Stimulated activated CD8-positive, alpha-beta memory T cell treated with anti-CD3 and anti-CD28 coated beads, Interleukin-12 subunit alpha, Interleukin-12 subunit beta, amount 100 ng/mL, for 1 hour (primary cell): ENCODE measurements around the gene ZNHIT1.
A peak's percentile ranks its signal among the peaks of the same experiment; 100 is the strongest.

Experiments used
- DNase-seq: peaks from one replicate; pipeline ENCODE4 v3.0.0-alpha.2; 2020; ENCODE audit warnings: low read depth

ZNHIT1 gene

DNA sequence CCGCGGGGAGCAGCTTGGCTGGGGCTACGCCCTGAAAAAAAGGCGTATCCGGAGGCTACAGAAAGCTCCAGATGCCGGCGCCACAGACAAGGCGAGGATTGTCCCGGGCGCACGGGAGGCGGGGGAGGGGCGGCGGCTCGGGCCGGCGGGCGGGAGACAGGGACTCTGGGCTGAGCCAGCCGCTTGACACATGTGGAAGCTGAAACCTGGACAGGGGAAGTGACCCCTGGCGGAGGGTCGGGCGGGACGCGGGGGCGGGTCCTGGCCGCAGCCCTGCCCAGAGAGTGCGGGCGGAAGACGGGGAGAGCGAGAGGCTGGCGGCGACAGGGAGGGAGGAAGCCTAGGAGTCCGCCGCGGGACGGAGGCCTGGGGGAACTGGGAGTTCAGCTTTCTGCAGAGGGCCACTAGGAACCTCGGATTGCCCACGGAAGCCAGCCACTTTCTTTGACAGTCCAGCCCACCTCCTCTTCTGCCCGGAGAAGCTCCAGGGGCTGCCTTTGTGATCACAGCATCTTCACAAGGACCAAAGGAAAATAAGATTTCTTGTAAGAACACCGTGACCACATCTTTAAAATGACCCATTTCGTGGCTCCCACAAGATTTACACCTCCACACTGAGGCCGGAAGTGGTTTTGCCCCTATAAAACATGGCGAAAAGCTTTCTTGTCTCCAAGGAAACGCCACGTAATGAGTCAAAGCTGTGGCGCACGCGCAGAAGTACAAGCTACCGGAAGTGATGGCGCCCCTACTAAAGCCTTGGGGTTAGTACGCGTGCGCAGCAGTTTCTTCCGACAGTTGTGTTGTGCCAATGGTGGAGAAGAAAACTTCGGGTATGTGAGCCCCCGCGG is at the start of gene ZNHIT1, which contains the start of gene PLOD3:
Gene ZNHIT1, plus strand, starts transcription at position 778 of the 848 bp plus-strand sequence. Its CDS starts 31 bp downstream, at position 809.
Gene PLOD3, minus strand, starts transcription at position 194 of the 848 bp plus-strand sequence. CDS start 307 bp downstream, outside the sequence.
- DNase-seq = peak; percentile 98

DNA sequence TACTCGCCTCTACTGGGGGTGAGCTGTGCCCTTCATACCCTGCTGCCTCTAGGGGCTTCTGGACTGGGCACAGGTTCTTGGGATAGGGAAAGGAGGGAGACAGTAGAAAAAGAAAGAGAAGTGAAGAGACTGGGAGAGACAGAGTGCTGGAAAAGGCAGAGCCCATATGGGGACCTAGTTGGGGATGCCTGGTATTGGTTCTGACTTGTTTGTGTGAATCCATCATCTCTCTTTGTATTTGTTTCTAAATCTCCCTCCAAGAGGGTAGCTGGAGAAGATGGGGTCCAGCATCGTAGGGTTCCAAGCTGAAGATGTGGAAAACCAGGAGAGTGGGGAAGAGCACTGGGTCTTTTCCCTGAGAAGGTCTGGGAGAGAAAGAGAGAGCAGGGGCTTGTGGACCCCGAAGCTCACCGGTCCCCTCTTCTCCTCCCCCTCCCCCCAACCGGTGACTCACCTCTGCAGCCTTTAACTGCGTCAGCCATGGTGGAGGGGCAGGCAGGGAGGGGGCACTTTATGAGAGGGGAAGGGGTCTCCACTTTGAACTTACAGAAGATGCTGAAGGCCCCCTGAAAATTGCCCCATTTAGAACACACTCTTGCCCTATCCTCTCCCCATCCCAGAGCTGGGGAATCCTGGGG is 49.4 kb upstream of the ZNHIT1 start:
- DNase-seq = no peak

DNA sequence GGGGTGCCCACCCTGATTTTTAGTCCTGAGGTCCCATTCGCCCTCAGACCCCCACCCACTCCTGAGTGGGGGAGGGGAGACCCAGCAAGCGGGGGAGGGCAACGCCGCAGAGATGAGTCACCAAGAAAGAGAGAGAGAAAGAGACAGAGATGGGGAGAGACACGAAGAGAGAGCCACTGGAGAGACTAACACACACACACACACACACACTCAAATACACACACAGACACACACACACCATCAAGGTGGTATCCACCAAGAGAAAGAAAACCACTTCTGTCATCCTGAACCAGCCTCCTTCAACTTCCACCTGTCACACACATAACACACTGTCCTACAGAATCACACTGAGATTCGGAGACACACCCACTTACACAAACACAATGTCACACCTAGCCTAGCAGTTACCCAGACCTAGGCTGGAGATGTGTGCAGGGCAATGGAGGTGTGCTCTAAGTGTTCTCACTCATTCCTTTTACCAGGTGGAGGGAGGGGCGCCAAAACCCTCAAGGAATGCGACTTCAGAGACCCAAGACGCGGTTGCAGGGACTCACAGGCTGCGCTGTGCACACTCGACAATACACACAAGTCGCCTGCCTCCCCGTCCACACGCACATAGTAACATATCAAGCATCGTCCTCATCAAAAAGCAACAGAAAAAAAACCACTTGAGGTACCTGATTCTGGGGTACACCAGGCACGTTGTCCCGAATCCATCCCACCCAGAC is 48.7 kb upstream of the ZNHIT1 start:
- no peak for DNase-seq

DNA sequence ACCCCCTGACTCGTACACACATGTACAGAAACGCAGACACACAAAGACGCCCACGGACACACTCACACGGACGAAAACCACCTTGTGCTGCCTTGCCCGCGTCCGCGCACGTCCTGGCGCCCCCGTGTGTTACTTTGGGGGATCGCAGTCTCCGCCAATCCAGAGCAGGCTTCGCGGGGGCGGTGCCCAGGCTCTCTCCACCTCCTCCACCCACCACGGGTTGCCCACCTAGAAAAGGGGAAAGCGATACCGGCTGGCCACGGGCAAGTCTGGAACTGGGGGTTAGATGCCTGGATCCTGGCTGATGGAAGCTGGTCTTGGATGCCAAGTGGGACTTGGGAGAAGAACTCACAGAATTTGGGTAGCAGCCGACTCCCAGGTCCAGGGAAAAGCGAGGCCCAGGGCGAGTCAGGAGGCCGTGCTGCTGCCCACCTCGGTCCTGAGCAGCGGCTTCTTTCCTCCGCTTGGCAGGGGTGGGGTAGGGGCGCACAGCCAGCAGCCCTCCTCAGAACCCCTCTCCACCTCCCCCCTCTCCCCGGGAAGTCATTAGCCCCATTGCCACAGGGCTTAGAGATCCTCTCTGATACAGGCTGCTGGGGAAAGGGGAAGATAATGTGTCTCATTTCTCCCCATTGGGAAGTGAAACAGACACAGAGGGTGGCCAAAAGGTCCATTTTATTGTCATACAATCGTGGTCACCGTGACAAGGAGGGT is 48.0 kb upstream of the ZNHIT1 start:
- DNase-seq = peak; percentile 73

DNA sequence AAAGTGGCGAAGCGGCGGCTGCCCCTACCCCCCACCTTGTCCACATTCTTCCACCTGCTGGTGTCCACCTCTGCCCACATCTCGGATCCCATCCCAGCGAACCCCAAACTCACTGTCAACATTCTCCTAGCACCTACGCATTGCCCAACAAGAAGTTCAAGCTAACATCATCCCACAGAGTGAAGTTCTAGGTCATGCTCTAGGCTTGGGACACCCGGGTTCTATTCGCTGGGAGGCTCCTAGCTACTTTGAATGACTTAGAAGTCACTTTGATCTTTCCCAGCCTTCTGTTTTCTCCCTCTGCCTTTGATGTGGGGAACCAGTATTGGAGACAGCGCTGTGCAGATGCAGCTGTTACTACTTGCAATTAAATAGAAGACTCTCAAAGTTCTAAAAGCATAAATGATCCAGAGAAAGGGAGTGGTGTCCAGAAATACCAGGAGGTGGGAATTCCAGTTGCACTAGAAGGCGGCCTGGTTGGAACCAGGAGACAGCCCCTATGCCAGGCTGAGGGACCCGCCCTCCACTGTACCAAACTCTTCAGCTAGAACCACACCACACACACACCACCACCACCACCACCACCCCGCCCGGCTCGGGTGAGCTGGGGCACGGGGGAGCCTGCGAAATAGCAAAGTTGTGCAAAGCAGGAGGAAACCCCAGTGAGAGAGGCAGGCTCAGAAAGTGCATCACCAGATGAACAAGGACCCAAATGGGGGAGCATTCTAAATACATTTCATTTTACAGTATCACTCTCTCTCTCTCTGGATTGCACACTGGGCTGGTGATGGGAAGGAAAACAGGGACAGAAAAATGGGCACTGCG is 47.1 kb upstream of the ZNHIT1 start:
- no peak for DNase-seq

DNA sequence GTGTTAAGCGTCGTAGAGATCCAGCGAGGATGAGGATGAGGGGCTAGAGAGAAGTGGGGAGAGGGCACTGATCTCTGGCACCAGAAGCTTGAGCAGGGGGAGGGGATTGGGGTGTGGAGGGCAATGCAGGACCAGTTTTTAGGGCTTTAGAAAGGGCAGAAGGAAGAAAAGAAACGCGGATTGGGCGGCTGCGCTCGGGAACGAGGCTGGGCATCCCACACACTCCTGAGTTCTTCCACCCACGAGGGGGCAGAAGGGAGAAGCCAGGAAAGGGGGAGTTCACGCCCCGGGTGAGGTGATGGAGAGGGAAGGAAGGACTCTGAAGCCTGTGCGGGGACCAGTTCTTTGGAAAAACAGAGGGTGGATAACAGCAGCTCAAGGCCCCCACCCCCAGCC is 46.5 kb upstream of the ZNHIT1 start:
- no peak for DNase-seq

DNA sequence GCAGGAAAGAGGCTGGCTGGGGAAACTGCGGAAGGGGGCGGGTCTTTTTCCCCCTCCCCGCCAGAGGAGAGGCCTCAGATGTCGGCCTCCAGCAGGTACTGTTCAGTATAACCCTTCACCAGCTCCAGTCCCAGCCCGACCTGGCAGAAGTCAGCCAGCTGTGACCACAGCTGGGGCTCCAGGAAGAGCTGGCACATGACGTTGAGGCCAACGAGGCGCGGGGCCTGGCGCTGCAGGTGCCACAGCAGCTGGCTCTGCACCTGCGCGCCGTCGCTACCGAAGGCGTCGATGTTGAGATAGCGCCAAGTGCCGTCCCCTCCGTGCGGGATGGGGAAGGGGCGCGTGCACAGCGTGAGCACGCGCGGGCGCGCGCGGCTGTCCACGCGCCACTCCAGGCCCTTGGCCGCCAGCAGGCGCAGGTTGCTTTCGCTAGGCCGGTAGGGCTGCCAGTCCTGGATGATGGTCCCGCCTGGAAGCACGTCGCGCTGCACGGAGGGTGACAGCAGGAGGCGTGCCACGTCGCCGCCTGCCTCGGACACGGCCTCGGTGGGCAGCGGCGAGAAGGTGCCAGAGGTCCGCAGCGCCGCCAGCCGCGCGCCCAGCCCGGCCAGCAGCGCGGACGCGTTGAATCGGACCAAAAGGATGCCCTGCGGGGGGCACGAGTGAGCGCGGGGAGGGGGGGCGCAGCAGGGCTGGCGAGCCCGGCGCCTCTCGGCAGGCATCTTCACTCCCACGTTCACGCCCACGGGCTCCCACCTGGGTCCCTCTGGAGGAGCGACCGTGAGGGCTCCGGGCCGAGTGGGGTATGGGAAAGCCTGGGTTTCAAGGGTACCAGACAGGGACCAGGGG is 45.7 kb upstream of the ZNHIT1 start:
- no peak for DNase-seq

DNA sequence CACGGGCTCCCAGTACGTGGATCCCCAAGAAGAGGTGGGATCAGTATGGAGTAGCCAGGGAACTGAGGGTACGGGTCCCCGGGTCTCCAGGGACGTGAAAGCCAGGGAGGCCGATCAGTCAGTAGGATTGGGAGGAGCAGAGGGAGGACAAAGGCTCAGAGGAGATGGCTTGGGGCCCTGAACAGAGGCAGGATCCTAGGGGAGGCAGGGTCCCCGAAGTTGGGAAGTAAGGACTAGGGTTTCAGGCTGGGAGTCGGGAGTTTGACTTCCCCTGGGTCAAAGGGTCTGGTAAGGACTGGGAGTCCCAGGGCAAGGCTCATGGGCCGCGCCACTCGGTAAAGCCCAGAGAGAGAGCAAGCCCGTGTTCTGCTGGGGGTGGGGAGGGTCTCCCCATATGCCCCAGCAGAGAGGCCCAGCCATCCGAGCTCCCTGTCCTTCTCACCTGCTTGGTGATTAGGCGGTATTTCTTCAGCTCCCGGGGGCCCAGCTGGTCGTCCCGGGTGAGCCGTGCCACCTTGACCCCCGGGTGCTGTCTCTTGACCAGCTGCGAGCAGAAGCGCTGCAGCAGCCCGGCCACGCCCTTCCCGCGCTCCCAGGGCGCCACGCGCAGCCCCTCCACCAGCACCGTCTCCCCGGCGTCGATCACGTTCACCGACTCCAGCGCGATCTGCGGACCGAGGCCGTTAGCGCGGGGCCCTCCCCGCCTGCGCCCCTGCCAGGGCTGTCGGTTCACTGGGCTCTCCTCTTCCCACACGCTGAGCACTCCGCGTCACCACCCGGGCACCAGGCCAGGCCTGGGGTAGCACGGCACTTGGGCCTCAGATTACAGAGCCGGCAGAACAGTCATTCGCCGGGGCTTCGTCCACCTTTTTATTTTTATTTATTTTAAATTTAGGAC is 44.9 kb upstream of the ZNHIT1 start:
- DNase-seq = no peak

DNA sequence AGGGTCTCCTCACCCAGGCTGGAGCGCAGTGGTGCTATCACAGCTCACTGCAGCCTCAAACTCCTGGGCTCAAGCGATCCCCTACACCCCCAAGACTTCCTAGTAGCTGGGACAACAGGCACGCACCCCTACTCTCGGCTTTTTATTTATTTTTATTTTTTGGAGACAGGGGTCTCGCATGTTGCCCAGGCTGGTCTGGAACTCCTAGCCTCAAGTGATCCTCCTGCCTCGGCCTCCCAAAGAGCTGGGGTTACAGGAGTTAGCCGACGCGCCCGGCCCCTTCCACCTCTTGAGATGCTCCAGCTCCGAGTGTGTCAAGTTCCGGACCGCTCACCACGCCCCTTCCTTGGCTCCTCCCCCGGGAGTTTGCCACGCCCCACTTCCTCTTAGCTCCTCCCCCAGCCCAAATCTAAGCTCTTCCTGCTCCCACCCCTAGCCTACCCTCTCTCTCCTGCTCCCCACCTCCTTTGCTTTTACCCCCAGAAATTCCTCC is 44.2 kb upstream of the ZNHIT1 start:
- no peak for DNase-seq

DNA sequence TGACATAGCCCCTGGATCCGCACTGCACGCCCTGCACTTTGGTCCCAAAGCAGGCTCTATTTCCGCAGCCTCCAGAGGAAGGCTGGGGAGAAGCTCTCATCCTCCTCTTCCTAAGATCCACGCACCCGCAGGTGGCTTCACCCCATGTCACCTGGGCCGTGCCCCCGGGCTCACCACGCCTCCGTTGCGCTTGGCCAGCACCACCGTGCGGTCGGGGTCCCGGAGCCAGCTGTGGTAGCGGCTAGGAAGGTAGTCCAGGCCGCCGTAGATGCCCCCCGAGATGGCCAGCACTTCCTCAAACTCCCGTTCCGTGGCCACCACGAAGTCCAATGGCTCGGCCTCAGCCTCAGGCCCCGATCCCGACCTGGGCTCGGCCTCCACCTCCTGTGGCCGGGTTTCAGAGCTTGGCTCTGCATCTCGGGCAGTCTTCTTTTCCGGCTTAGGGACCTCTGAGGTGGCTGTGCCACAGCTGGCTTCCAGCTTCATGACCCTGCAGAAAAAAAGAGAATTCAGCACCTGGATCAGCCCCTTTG is 43.6 kb upstream of the ZNHIT1 start:
- DNase-seq = no peak

DNA sequence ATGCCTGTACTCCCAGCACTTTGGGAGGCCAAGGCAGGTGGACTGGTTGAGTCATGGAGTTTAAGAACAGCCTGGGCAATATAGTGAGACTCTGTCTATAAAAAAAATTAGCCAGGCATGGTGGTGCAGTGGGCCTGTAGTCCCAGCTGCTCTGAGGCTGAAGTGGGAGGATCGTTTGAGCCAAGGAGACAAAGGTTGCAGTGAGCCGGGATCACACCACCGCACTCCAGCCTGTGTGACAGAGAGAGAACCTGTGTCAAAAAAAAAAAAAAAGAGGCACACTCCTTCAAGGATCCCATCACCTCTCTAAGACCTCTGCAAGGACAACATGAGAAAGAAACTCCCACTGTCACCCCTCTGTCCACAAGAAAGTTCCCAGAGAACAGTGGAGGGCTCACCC is 42.3 kb upstream of the ZNHIT1 start:
- DNase-seq = no peak

DNA sequence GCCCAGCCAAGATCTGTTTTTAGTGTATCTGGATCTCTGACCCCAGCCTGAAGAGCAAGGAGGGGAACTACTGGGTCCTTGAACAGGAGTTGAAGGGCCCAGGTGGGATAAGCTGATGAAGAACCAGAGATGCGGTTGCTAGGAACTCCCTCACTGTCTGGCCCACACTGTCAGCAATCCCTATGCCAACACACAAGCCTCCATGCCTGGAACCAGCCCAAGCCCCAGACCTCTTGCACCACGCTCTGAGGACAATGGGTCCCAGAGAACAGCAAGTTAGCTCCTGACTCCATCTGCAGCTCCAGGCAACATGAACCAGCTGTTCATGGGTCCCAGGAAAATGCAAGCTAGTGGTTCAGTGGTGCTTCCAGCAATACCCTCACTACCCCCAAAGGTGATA is 40.3 kb upstream of the ZNHIT1 start:
- DNase-seq = no peak

DNA sequence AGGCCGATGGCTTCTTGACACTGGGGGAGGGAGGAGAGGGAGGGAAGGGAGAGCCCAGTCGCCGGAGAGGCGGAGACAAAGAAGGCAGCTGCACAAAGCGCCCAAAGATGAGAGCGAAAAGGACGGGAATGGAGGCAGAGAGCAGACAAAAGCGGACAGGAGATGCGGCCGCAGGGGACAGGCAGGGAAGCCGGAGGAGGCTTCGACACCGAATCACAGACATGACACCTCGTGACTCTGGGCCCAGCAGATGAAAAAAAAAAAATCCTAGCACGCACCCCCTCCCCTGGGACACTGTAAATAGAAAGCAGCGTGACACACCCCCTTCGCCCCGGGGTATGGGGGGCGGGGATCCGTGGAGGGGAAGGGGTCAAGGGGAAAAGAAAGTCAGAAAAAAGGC is 38.8 kb upstream of the ZNHIT1 start:
- no peak for DNase-seq

DNA sequence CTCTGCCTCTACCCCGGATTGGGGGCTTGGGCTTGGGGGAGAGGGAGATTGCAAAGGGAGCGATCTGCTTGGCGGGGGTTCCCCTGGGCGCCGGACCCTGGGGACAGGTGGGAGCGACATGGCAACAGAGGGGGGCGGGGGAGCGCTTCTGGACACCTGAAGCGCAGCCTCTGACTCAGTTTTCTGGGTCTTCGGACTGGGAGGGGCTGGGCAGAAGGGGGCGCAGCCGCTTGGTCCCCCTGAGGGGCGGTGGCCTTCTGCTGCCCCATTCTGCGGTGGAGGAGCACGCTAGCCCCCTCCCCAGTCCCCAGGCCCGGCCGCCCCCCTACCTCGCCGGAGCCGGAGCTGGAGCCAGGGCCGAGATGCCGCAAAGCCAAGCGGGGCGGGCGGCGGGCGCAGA is 38.3 kb upstream of the ZNHIT1 start:
- no peak for DNase-seq

DNA sequence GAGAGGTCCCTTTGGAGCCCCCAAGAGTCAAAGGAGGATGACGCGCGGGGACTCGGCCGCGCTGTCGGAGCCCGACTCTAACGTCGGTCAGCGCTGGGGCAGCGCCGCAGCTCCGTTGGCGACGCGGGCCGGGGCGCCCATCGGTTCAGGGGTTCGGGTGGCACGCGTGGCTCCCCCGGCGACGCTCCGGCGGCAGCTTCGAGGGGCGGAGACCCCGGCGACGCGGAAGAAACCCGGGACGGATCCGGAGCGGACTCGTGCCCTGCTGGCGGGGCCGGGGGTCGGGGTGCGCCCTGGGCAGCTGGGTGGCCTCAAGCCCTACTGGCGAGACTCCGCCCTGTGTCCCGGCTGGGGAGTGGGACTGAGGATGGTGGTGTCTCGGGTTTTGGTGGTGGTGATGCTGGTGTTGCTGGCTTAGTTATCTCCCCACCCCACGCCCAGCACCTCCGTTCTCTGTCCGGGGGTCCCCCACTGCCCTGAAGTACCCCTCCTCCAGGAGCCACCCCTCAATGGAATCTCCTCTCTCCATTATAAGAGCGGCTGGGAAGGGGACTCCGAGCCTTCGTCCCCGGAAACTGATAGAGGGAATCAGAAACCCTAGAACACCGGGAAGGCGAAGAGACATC is 37.7 kb upstream of the ZNHIT1 start, which contains the start of gene NAT16:
Gene NAT16, minus strand, starts transcription at position 164 of the 626 bp plus-strand sequence. CDS start 5,486 bp downstream, outside the sequence.
- no peak for DNase-seq

DNA sequence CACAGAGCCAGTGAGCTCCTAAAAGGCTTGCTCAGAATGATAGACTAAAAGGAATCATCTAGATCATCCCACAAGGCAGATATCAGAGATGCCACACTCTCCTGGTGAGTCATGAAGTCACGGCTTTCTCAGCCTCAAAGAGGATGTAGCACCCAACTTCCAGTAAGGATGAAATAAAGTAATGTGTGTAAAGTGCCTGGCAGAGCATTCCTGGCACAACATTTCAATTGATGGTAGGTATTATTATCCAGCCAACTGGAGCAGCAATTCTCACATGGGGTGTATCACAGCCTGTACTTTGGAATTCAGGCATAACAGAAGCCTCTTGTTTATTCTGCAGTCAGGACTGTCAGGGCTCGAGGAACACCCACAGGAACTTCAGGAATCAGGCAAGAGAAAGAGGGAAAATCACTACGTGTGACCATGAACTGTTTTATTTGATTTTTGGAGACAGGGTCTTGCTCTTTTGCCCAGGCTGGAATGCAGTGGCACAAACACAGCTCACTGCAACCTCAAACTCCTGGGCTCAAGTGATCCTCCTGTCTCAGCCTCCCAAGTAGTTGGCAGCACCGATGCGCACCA is 32.6 kb upstream of the ZNHIT1 start:
- DNase-seq = no peak

DNA sequence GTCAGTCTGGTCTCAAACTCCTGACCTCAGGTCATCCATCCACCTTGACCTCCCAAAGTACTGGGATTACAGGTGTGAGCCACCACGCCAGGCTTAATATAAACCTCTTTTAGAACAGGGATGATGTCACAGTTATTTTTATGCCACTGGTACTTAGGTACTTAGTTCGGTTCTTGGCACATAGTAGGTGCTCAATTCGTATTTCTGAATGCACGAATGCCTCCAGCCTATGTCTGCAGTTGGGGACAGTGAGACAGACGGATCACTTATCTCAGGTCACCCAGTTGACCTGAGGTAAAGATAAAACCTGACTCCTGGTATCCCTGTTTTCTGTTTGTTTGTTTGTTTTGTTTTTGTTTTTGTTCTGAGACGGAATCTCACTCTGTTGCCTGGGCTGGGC is 31.8 kb upstream of the ZNHIT1 start:
- DNase-seq = no peak
